ENCODE measurements around the gene BORCS8. TPM values are rescaled to one million over a fixed set of nuclear protein-coding genes. Genes with fewer than 3 reads are reported as not detected.

BORCS8 gene
- total and polyA plus RNA-seq, 4 experiments from 2014 or later: 24.4 to 41.2 (median 32.6) TPM

DNA sequence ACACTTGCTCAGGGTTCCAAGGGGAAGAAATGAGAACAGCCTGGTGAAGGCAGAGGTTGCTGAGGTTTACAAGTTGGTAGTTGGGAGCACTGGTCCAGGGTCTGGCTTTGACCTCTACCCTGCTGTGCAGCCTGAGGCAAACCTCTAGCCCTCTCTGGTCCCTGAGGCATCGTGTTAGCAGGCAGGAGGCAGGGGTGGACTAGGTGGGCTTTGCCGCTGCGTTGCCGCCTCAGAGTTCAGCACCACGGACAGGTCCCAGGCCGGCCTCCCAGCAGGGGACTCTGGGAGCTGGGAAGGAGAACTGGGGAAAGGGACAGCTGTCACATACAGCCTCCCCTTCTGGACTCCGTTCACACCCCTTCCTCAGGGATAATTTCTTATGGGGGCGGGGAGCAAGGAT is 22.9 kb upstream of the BORCS8 start:
- H3K4me3 ChIP-seq (ENCODE audit: low read length in 2 of 2): no peak overlapping the region
- peak in 1 of 5 donors; percentile 21 for DNase-seq

DNA sequence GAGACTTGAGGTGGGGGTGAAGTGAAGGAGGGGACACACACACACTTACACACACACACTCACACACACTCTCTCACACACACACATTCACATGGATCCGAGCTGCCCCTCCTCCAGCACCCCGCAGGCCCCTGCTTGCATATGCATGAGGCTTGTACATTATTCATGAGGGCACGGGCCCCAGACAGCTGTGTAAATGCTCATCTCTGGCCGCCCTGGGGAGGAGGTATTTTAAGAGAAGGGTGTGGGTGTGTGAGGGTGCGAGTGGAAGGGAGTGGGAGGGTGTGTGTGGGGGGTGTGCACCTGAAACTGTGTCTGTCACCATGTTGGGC is 22.2 kb upstream of the BORCS8 start:
- Mint-ChIP-seq H3K4me1 (peaks cover 0 to 8% (median 3%) of the 10 kb centered on the region in 4 donors), H3K27ac (peak overlapping the region in 1 of 7 donors; percentile 50), H3K36me3 (no peaks in the 10 kb centered on the region), H3K27me3 (peaks cover 35 to 41% of the 10 kb centered on the region in 2 donors), H3K9me3 (peaks cover 0 to 6% (median 0%) of the 10 kb centered on the region in 8 donors), H3K4me3 (no peak overlapping the region)
- no peaks in the 10 kb centered on the region for H3K9me3 ChIP-seq (ENCODE audit: control insufficient read depth in 1 of 2, low read length in 2 of 2)
- H3K4me1 ChIP-seq (ENCODE audit: insufficient read depth, low read length): no peaks in the 10 kb centered on the region
- H3K27me3 ChIP-seq (ENCODE audit: insufficient read depth, low read length): peaks cover 30% of the 10 kb centered on the region
- intact Hi-C loops (cut with micrococcal nuclease): no loop called here
- ChIA-PET POLR2A (ENCODE audit: partially characterized antibody) (no interaction called here), CTCF (ENCODE audit: partially characterized antibody) (interaction anchor here (2.5 kb wide), 1 partner anchor 40 kb away, joined by 6 read pairs; no protein-coding TSS in a partner anchor)
- no peak overlapping the region for H3K4me3 ChIP-seq (ENCODE audit: low read length in 2 of 2)
- H3K27ac ChIP-seq (ENCODE audit: low read depth, low read length): no peak overlapping the region
- no peak for DNase-seq
- no peaks in the 10 kb centered on the region for H3K36me3 ChIP-seq (ENCODE audit: insufficient read depth, low read length)

More for the DNA sequence above, 22.9 kb upstream of the BORCS8 start:
- Mint-ChIP-seq H3K27me3 (peaks cover 35 to 41% of the 10 kb centered on the region in 2 donors), H3K4me1 (peaks cover 0 to 8% (median 3%) of the 10 kb centered on the region in 4 donors), H3K36me3 (no peaks in the 10 kb centered on the region), H3K9me3 (peaks cover 0 to 6% (median 0%) of the 10 kb centered on the region in 8 donors), H3K4me3 (no peak overlapping the region), H3K27ac (no peak overlapping the region)
- POLR2A ChIA-PET (ENCODE audit: partially characterized antibody): no interaction called here
- Histone ChIP-seq H3K27me3 (ENCODE audit: insufficient read depth, low read length) (peaks cover 30% of the 10 kb centered on the region), H3K4me1 (ENCODE audit: insufficient read depth, low read length) (no peaks in the 10 kb centered on the region), H3K36me3 (ENCODE audit: insufficient read depth, low read length) (no peaks in the 10 kb centered on the region), H3K9me3 (ENCODE audit: control insufficient read depth in 1 of 2, low read length in 2 of 2) (no peaks in the 10 kb centered on the region), H3K27ac (ENCODE audit: low read depth, low read length) (no peak overlapping the region)
- intact Hi-C loops (cut with micrococcal nuclease): no loop called here
- CTCF ChIA-PET (ENCODE audit: partially characterized antibody): interaction anchor here (1.0 to 2.5 kb wide), 2 partner anchors 10 to 40 kb away, joined by 5 to 6 read pairs; no protein-coding TSS in a partner anchor

GRCh38 chr19:19213426-19214158 is 21.6 kb upstream of the BORCS8 start:
- peaks cover 30% of the 10 kb centered on the region for H3K27me3 ChIP-seq (ENCODE audit: insufficient read depth, low read length)
- H3K27ac ChIP-seq (ENCODE audit: low read depth, low read length): no peak overlapping the region
- no peaks in the 10 kb centered on the region for H3K36me3 Mint-ChIP-seq
- H3K4me3 ChIP-seq (ENCODE audit: low read length in 2 of 2): no peak overlapping the region
- peaks cover 0 to 8% (median 3%) of the 10 kb centered on the region in 4 donors for H3K4me1 Mint-ChIP-seq
- ChIA-PET CTCF (ENCODE audit: partially characterized antibody) (interaction anchor here (2.5 kb wide), 1 partner anchor 39 kb away, joined by 6 read pairs; no protein-coding TSS in a partner anchor), POLR2A (ENCODE audit: partially characterized antibody) (no interaction called here)
- no peaks in the 10 kb centered on the region for H3K9me3 ChIP-seq (ENCODE audit: control insufficient read depth in 1 of 2, low read length in 2 of 2)
- H3K4me1 ChIP-seq (ENCODE audit: insufficient read depth, low read length): no peaks in the 10 kb centered on the region
- H3K27me3 Mint-ChIP-seq: peaks cover 35 to 39% of the 10 kb centered on the region in 2 donors
- H3K27ac Mint-ChIP-seq: peak overlapping the region in 1 of 7 donors; percentile 50
- intact Hi-C loops (cut with micrococcal nuclease): no loop called here
- DNase-seq: no peak
- H3K9me3 Mint-ChIP-seq: peaks cover 0 to 6% (median 0%) of the 10 kb centered on the region in 8 donors
- no peaks in the 10 kb centered on the region for H3K36me3 ChIP-seq (ENCODE audit: insufficient read depth, low read length)
- H3K4me3 Mint-ChIP-seq: no peak overlapping the region

- Histone ChIP-seq H3K9me3 (ENCODE audit: control insufficient read depth in 1 of 2, low read length in 2 of 2) (no peaks in the 10 kb centered on the region), H3K27me3 (ENCODE audit: insufficient read depth, low read length) (peaks cover 30% of the 10 kb centered on the region), H3K4me3 (ENCODE audit: low read length in 2 of 2) (no peak overlapping the region), H3K27ac (ENCODE audit: low read depth, low read length) (no peak overlapping the region), H3K4me1 (ENCODE audit: insufficient read depth, low read length) (peaks cover 2% of the 10 kb centered on the region), H3K36me3 (ENCODE audit: insufficient read depth, low read length) (no peaks in the 10 kb centered on the region)
- Mint-ChIP-seq H3K27ac (no peak overlapping the region), H3K27me3 (peaks cover 35 to 39% of the 10 kb centered on the region in 2 donors), H3K4me1 (peaks cover under 1 to 9% (median 3%) of the 10 kb centered on the region in 4 donors), H3K9me3 (peaks cover 0 to 6% (median 0%) of the 10 kb centered on the region in 8 donors), H3K4me3 (no peak overlapping the region), H3K36me3 (no peaks in the 10 kb centered on the region)
- intact Hi-C loops (cut with micrococcal nuclease): no loop called here
- ChIA-PET POLR2A (ENCODE audit: partially characterized antibody) (no interaction called here), CTCF (ENCODE audit: partially characterized antibody) (no interaction called here)
- DNase-seq: no peak
Observed at GRCh38 chr19:19212916-19213315, 21.0 kb upstream of the BORCS8 start.

DNA sequence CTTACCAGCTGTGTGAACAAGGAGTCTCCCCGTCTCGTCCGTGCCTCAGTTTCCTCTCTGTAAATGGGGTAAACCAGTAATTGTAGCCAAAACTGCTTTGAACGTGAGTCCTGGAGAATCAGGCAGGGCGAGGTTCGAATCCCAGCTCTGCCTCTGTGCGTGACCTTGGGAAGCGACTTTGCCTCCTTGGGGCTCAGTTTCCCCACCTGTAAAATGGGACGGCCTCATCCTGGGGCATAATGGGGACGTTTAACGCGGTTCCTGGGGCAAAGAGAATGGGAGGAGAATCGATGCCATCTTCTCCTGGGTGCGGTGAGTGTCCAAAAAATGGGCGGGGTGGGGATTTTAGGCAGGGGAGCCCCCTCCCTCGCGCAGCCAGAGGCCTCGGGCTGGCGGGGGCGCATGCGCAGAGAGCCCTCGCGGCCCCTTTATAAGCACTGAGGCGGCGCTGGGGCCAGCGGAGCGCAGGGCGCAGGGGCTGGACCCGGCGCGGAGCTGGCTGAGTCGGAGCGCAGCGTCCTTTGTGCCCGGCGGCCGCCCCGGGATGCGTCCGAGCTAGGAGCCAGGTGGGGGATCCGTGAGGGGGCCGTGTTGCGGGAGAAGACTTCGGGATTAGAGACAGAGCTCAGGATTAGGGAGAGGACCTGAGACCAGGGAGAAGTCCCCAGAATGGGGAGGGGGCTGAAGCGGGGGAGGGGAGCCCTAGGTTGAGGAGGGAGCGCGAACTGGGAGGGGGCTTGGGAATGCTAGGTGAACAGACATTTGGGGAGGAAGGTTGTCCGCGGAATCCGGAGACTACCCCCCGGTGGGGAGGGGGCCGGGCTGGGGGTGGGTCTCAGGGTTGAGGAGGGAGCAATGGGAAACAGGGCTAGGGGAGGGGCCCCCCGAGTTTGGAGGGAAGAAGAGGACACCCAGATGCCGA is 19.8 kb upstream of the BORCS8 start, which contains the start of gene NCAN:
TSS of gene NCAN (plus strand) at position 460 of the 922 bp plus-strand sequence. CDS start 4,996 bp downstream, outside the sequence.
- Histone ChIP-seq H3K27me3 (ENCODE audit: insufficient read depth, low read length) (peaks cover 30% of the 10 kb centered on the region), H3K36me3 (ENCODE audit: insufficient read depth, low read length) (no peaks in the 10 kb centered on the region), H3K9me3 (ENCODE audit: control insufficient read depth in 1 of 2, low read length in 2 of 2) (no peaks in the 10 kb centered on the region), H3K27ac (ENCODE audit: low read depth, low read length) (no peak within 1 kb of the TSS), H3K4me3 (ENCODE audit: low read length in 2 of 2) (no peak within 1 kb of the TSS), H3K4me1 (ENCODE audit: insufficient read depth, low read length) (peaks cover 14% of the 10 kb centered on the region)
- DNase-seq: no peak
- ChIA-PET POLR2A (ENCODE audit: partially characterized antibody) (no interaction called here), CTCF (ENCODE audit: partially characterized antibody) (no interaction called here)
- peaks cover 12 to 21% (median 15%) of the 10 kb centered on the region in 4 donors for H3K4me1 Mint-ChIP-seq
- H3K4me3 Mint-ChIP-seq: no peak within 1 kb of the TSS
- H3K36me3 Mint-ChIP-seq: no peaks in the 10 kb centered on the region
- H3K9me3 Mint-ChIP-seq: peaks cover 0 to 8% (median 0%) of the 10 kb centered on the region in 8 donors
- H3K27ac Mint-ChIP-seq: no peak within 1 kb of the TSS
- peaks cover 30 to 43% of the 10 kb centered on the region in 2 donors for H3K27me3 Mint-ChIP-seq
- intact Hi-C loops (cut with micrococcal nuclease): no loop called here

GRCh38 chr19:19209372-19209771 is 17.4 kb upstream of the BORCS8 start:
- peaks cover 13 to 25% (median 19%) of the 10 kb centered on the region in 4 donors for H3K4me1 Mint-ChIP-seq
- peaks cover 0 to 6% (median 0%) of the 10 kb centered on the region in 8 donors for H3K9me3 Mint-ChIP-seq
- H3K36me3 Mint-ChIP-seq: no peaks in the 10 kb centered on the region
- ChIA-PET CTCF (ENCODE audit: partially characterized antibody) (no interaction called here), POLR2A (ENCODE audit: partially characterized antibody) (no interaction called here)
- Histone ChIP-seq H3K4me1 (ENCODE audit: insufficient read depth, low read length) (peaks cover 17% of the 10 kb centered on the region), H3K36me3 (ENCODE audit: insufficient read depth, low read length) (no peaks in the 10 kb centered on the region), H3K9me3 (ENCODE audit: control insufficient read depth in 1 of 2, low read length in 2 of 2) (no peaks in the 10 kb centered on the region), H3K27me3 (ENCODE audit: insufficient read depth, low read length) (peaks cover 30% of the 10 kb centered on the region), H3K27ac (ENCODE audit: low read depth, low read length) (no peak overlapping the region), H3K4me3 (ENCODE audit: low read length in 2 of 2) (no peak overlapping the region)
- no peak overlapping the region for H3K27ac Mint-ChIP-seq
- H3K27me3 Mint-ChIP-seq: peaks cover 21 to 30% of the 10 kb centered on the region in 2 donors
- no peak for DNase-seq
- no peak overlapping the region for H3K4me3 Mint-ChIP-seq
- intact Hi-C loops (cut with micrococcal nuclease): no loop called here

Data from CD4-positive, alpha-beta memory T cell (primary cell).